Measurements from ENCODE around the gene IKZF1. TPM values are rescaled to one million over a fixed set of nuclear protein-coding genes. Genes with fewer than 3 reads are reported as not detected.
"Not testable (repeated sequence)": the region's sequence is repeated elsewhere in the genome, so short reads cannot be mapped to it uniquely, and the experiment has no call there.

Gene IKZF1
- total and polyA plus RNA-seq, 2 donors (not counting 1 experiment from before 2014, with no cell fraction given) = 0.01 TPM; not detected in 1

- TF ChIP-seq EZH2 (IDR thresholded peaks at IDR 0.05; ENCODE audit: low read length, missing control alignments) (no peak), CTCF (conservative IDR thresholded peaks at IDR 0.05 in 1 of 2, IDR thresholded peaks at IDR 0.05 in 1 of 2; ENCODE audit: low read depth in 1 of 2, low read length in 2 of 2) (no peak)
- no peak overlapping the region for H3K4me2 ChIP-seq (ENCODE audit: extremely low read depth, insufficient read depth, low read length)
- H3K36me3 ChIP-seq (ENCODE audit: control insufficient read depth, insufficient read depth, low read length) = no peaks in the 10 kb centered on the region
- H3K27ac ChIP-seq (ENCODE audit: insufficient read depth, low read length) = no peak overlapping the region
- no peak overlapping the region for H3K4me3 ChIP-seq (replicated peaks in 1 of 4; ENCODE audit: control extremely low read depth in 1 of 4, insufficient read depth in 1 of 4, low read depth in 3 of 4, low read length in 4 of 4)
- H3K27me3 ChIP-seq (ENCODE audit: control insufficient read depth, insufficient read depth, low read length) = no peaks in the 10 kb centered on the region
- H3K79me2 ChIP-seq (ENCODE audit: control insufficient read depth, insufficient read depth, low read length) = no peaks in the 10 kb centered on the region
- no peaks in the 10 kb centered on the region for H3K9me3 ChIP-seq (ENCODE audit: control insufficient read depth, insufficient read depth, low read depth, low read length)
- no peaks in the 10 kb centered on the region for H4K20me1 ChIP-seq (ENCODE audit: control insufficient read depth, extremely low read depth, insufficient read depth, low read length)
- DNase-seq (ENCODE audit: low read depth in 2 of 2) = no peak
- no peak overlapping the region for H2AFZ ChIP-seq (ENCODE audit: low read length)
- H3K9ac ChIP-seq (ENCODE audit: insufficient read depth, low read length) = no peak overlapping the region
- H3K4me1 ChIP-seq (ENCODE audit: control insufficient read depth, extremely low read depth, insufficient read depth, low read length) = no peaks in the 10 kb centered on the region
Measured at GRCh38 chr7:50336894-50337703, 32.6 kb downstream of the IKZF1 start.

GRCh38 chr7:50339472-50339871, 35.0 kb downstream of the IKZF1 start:
- H3K27me3 ChIP-seq (ENCODE audit: control insufficient read depth, insufficient read depth, low read length); H3K4me2 ChIP-seq (ENCODE audit: extremely low read depth, insufficient read depth, low read length); H2AFZ ChIP-seq (ENCODE audit: low read length); H3K79me2 ChIP-seq (ENCODE audit: control insufficient read depth, insufficient read depth, low read length); H3K9me3 ChIP-seq (ENCODE audit: control insufficient read depth, insufficient read depth, low read depth, low read length); H3K9ac ChIP-seq (ENCODE audit: insufficient read depth, low read length); H3K4me3 ChIP-seq (replicated peaks in 1 of 4; ENCODE audit: control extremely low read depth in 1 of 4, insufficient read depth in 1 of 4, low read depth in 3 of 4, low read length in 4 of 4); DNase-seq (ENCODE audit: low read depth in 2 of 2); H3K27ac ChIP-seq (ENCODE audit: insufficient read depth, low read length); H3K4me1 ChIP-seq (ENCODE audit: control insufficient read depth, extremely low read depth, insufficient read depth, low read length); H4K20me1 ChIP-seq (ENCODE audit: control insufficient read depth, extremely low read depth, insufficient read depth, low read length); H3K36me3 ChIP-seq (ENCODE audit: control insufficient read depth, insufficient read depth, low read length): not testable (repeated sequence)

GRCh38 chr7:50339990-50340500, 35.5 kb downstream of the IKZF1 start:
- H3K36me3 ChIP-seq (ENCODE audit: control insufficient read depth, insufficient read depth, low read length) = no peaks in the 10 kb centered on the region
- H3K27ac ChIP-seq (ENCODE audit: insufficient read depth, low read length) = no peak overlapping the region
- H3K27me3 ChIP-seq (ENCODE audit: control insufficient read depth, insufficient read depth, low read length) = no peaks in the 10 kb centered on the region
- no peak overlapping the region for H2AFZ ChIP-seq (ENCODE audit: low read length)
- H3K9ac ChIP-seq (ENCODE audit: insufficient read depth, low read length) = no peak overlapping the region
- no peak for DNase-seq (ENCODE audit: low read depth in 2 of 2)
- H3K79me2 ChIP-seq (ENCODE audit: control insufficient read depth, insufficient read depth, low read length) = no peaks in the 10 kb centered on the region
- TF ChIP-seq CTCF (conservative IDR thresholded peaks at IDR 0.05 in 1 of 2, IDR thresholded peaks at IDR 0.05 in 1 of 2; ENCODE audit: low read depth in 1 of 2, low read length in 2 of 2) (no peak), EZH2 (IDR thresholded peaks at IDR 0.05; ENCODE audit: low read length, missing control alignments) (no peak)
- H3K4me3 ChIP-seq (replicated peaks in 1 of 4; ENCODE audit: control extremely low read depth in 1 of 4, insufficient read depth in 1 of 4, low read depth in 3 of 4, low read length in 4 of 4) = no peak overlapping the region
- H3K4me1 ChIP-seq (ENCODE audit: control insufficient read depth, extremely low read depth, insufficient read depth, low read length) = no peaks in the 10 kb centered on the region
- H3K4me2 ChIP-seq (ENCODE audit: extremely low read depth, insufficient read depth, low read length) = no peak overlapping the region
- no peaks in the 10 kb centered on the region for H3K9me3 ChIP-seq (ENCODE audit: control insufficient read depth, insufficient read depth, low read depth, low read length)
- H4K20me1 ChIP-seq (ENCODE audit: control insufficient read depth, extremely low read depth, insufficient read depth, low read length) = no peaks in the 10 kb centered on the region
